Smooth muscle cell (in vitro differentiated cells): Measurements from ENCODE around the gene CFAP100. TPM values are rescaled to one million over a fixed set of nuclear protein-coding genes. Genes with fewer than 3 reads are reported as not detected.

ENCODE experiments used
- DNase-seq: peaks from one replicate; lab custom pipeline; 2025; ENCODE audit not compliant: unreplicated experiment; lab: John Stamatoyannopoulos, UW
- H2AFZ ChIP-seq: fragments of 200-600 bp; sonication (generic); 2 replicates; pipeline ENCODE4 v1.6.0; 2016; ENCODE audit warnings: antibody characterized with exemption, low read depth, mild to moderate bottlenecking
- H3F3A ChIP-seq: fragments of 200-600 bp; sonication (generic); 2 replicates; pipeline ENCODE4 v1.6.0; 2017; ENCODE audit warnings: antibody characterized with exemption, low read depth
- H3K27ac ChIP-seq: fragments of 200-600 bp; sonication (generic); 2 replicates; pipeline ENCODE4 v1.5.1; 2016; ENCODE audit warnings: low read depth, mild to moderate bottlenecking
- H3K27me3 ChIP-seq: fragments of 200-600 bp; sonication (generic); 2 replicates; pipeline ENCODE4 v1.6.1; 2016; ENCODE audit warnings: low read depth, mild to moderate bottlenecking
- H3K36me3 ChIP-seq: fragments of 200-600 bp; sonication (generic); 2 replicates; pipeline ENCODE4 v1.5.1; 2016; ENCODE audit warnings: low read depth
- H3K4me1 ChIP-seq: fragments of 200-600 bp; sonication (generic); 2 replicates; pipeline ENCODE4 v1.5.1; 2016; ENCODE audit warnings: low read depth
- H3K4me2 ChIP-seq: fragments of 200-600 bp; sonication (generic); 2 replicates; pipeline ENCODE4 v1.6.0; 2016; ENCODE audit warnings: mild to moderate bottlenecking
- H3K4me3 ChIP-seq: fragments of 200-600 bp; sonication (generic); 2 replicates; pipeline ENCODE4 v1.5.1; 2016; ENCODE audit warnings: mild to moderate bottlenecking
- H3K79me2 ChIP-seq: fragments of 200-600 bp; sonication (generic); 2 replicates; pipeline ENCODE4 v1.6.0; 2016; ENCODE audit warnings: low read depth, mild to moderate bottlenecking
- H3K9ac ChIP-seq: fragments of 200-600 bp; sonication (generic); 2 replicates; pipeline ENCODE4 v1.6.0; 2016; ENCODE audit warnings: low read depth
- H3K9me3 ChIP-seq: fragments of 200-600 bp; sonication (generic); replicated peaks from 2 replicates; pipeline ENCODE4 v1.5.1; 2016; ENCODE audit warnings: low read depth
- H4K20me1 ChIP-seq: fragments of 200-600 bp; sonication (generic); 2 replicates; pipeline ENCODE4 v1.6.0; 2016; ENCODE audit warnings: low read depth
- CTCF ChIP-seq: fragments of 200-600 bp; sonication (generic); IDR thresholded peaks from 2 replicates; pipeline ENCODE4 v1.5.1; 2017; ENCODE audit warnings: borderline replicate concordance, mild to moderate bottlenecking, antibody characterized with exemption; ENCODE audit not compliant: insufficient read depth, poor library complexity, severe bottlenecking
- WGBS: methylation state at CpG from one replicate; pipeline ENCODE4 v1.1.7; 2016; ENCODE audit warnings: low lambda C conversion rate; 5-methylcytosine and 5-hydroxymethylcytosine counted together
- polyA plus RNA-seq: library from polyadenylated mRNA; unstranded; fragments of >200 nt; fragmentation: Nextera tagmentation; extraction: Ambion mirVana; gene quantifications from 2 replicates; pipeline ENCODE4 v1.2.1, GENCODE V29; 2016
- total RNA-seq: library from RNA; depleted of rRNA; stranded (reverse); fragments of >200 nt; gene quantifications from 2 replicates; pipeline ENCODE4 v1.2.3, GENCODE V29; 2014

The CFAP100 gene
- total and polyA plus RNA-seq, 2 experiments from 2014 or later: not detected

GRCh38 chr3:126417515-126417914, 22.8 kb downstream of the CFAP100 start:
- H3K79me2 ChIP-seq: no peaks in the 10 kb centered on the region
- no peak for DNase-seq
- TF ChIP-seq CTCF: no peak
- H3F3A ChIP-seq: no peaks in the 10 kb centered on the region
- H3K36me3 ChIP-seq: no peaks in the 10 kb centered on the region
- 75% methylated on average over 5 of the region's 5 CpGs for WGBS
- no peaks in the 10 kb centered on the region for H3K4me1 ChIP-seq
- no peak overlapping the region for H3K9ac ChIP-seq
- H3K27me3 ChIP-seq: no peaks in the 10 kb centered on the region
- no peak overlapping the region for H2AFZ ChIP-seq
- no peaks in the 10 kb centered on the region for H3K9me3 ChIP-seq
- H3K27ac ChIP-seq: no peak overlapping the region
- H3K4me3 ChIP-seq: no peak overlapping the region
- no peak overlapping the region for H3K4me2 ChIP-seq
- H4K20me1 ChIP-seq: no peaks in the 10 kb centered on the region

- WGBS: 87% methylated on average over 11 of the region's 11 CpGs
- DNase-seq: no peak
- Histone ChIP-seq H2AFZ (no peak overlapping the region), H3K9ac (no peak overlapping the region), H3K4me1 (no peaks in the 10 kb centered on the region), H3K27ac (no peak overlapping the region), H3K4me2 (no peak overlapping the region), H4K20me1 (no peaks in the 10 kb centered on the region), H3K27me3 (no peaks in the 10 kb centered on the region), H3K4me3 (no peak overlapping the region), H3K36me3 (no peaks in the 10 kb centered on the region), H3K9me3 (no peaks in the 10 kb centered on the region), H3K79me2 (no peaks in the 10 kb centered on the region), H3F3A (no peaks in the 10 kb centered on the region)
- TF ChIP-seq CTCF: no peak
Measured at GRCh38 chr3:126417981-126418530, 23.3 kb downstream of the CFAP100 start.

GRCh38 chr3:126418661-126419131, 24.0 kb downstream of the CFAP100 start:
- TF ChIP-seq CTCF: no peak

GRCh38 chr3:126419151-126419703, 24.5 kb downstream of the CFAP100 start:
- no peaks in the 10 kb centered on the region for H3F3A ChIP-seq
- TF ChIP-seq CTCF: no peak
- H3K4me2 ChIP-seq: no peak overlapping the region
- no peak overlapping the region for H3K9ac ChIP-seq
- no peaks in the 10 kb centered on the region for H3K79me2 ChIP-seq
- no peak overlapping the region for H3K27ac ChIP-seq
- 91% methylated on average over 6 of the region's 6 CpGs for WGBS
- no peaks in the 10 kb centered on the region for H3K4me1 ChIP-seq
- no peaks in the 10 kb centered on the region for H4K20me1 ChIP-seq
- H3K4me3 ChIP-seq: no peak overlapping the region
- H3K9me3 ChIP-seq: no peaks in the 10 kb centered on the region
- no peak overlapping the region for H2AFZ ChIP-seq
- no peak for DNase-seq
- no peaks in the 10 kb centered on the region for H3K27me3 ChIP-seq
- H3K36me3 ChIP-seq: no peaks in the 10 kb centered on the region

More at GRCh38 chr3:126418661-126419131, 24.0 kb downstream of the CFAP100 start:
- Histone ChIP-seq H3K36me3 (no peaks in the 10 kb centered on the region), H3K9me3 (no peaks in the 10 kb centered on the region), H2AFZ (no peak overlapping the region), H3K79me2 (no peaks in the 10 kb centered on the region), H3K27me3 (no peaks in the 10 kb centered on the region), H4K20me1 (no peaks in the 10 kb centered on the region), H3K4me1 (no peaks in the 10 kb centered on the region), H3K4me2 (no peak overlapping the region), H3K4me3 (no peak overlapping the region), H3K9ac (no peak overlapping the region), H3F3A (no peaks in the 10 kb centered on the region), H3K27ac (no peak overlapping the region)
- WGBS: 88% methylated on average over 20 of the region's 20 CpGs
- no peak for DNase-seq
